Measurements from ENCODE around the gene ATP9B. TPM values are rescaled to one million over a fixed set of nuclear protein-coding genes. Genes with fewer than 3 reads are reported as not detected.

ATP9B gene
- total and polyA plus RNA-seq, 4 donors: 7.1 to 31.4 (median 15.5) TPM

DNA sequence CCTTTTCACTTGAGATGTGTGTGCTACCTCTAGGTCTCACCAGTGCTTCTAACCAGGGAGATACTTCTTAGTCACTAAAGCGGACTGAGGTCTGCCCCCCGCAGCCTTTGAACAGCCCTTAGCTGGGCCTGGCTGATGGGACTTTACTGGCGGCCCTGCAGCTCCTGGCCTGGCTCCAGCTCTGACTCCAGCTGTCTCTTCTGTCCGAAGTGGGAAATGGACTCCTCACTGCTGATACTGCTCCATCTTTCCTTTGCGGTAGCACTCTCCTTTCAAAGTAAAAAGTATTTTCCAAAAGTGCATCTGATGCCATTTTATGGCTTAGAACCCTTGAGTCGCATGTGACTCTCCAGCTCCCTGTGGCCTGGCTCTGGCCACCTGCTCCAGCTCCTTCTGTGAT, 64.5 kb downstream of the ATP9B start:
- Histone ChIP-seq H3K4me1 (ENCODE audit: control insufficient read depth in 4 of 4, insufficient read depth in 4 of 4, low read length in 3 of 4) (no peaks in the 10 kb centered on the region), H3K4me3 (ENCODE audit: low read depth in 1 of 3, low read length in 3 of 3) (no peak overlapping the region), H3K27me3 (ENCODE audit: control insufficient read depth in 4 of 4, insufficient read depth in 4 of 4, low read length in 3 of 4) (no peaks in the 10 kb centered on the region), H3K27ac (ENCODE audit: low read depth in 1 of 2, low read length in 2 of 2) (no peak overlapping the region), H3K9ac (ENCODE audit: low read depth in 1 of 2, low read length in 2 of 2) (no peak overlapping the region), H3K9me3 (ENCODE audit: control insufficient read depth in 4 of 4, low read length in 3 of 4) (no peaks in the 10 kb centered on the region), H3K36me3 (ENCODE audit: control insufficient read depth in 4 of 4, insufficient read depth in 3 of 4, low read depth in 1 of 4, low read length in 3 of 4) (peaks cover 0 to 9% (median under 1%) of the 10 kb centered on the region in 4 donors)
- no peak for DNase-seq (ENCODE audit: low spot score)
- 90% methylated on average over 6 of the region's 6 CpGs for WGBS
- TF ChIP-seq FOXA1 (IDR thresholded peaks at IDR 0.05) (no peak), SP1 (IDR thresholded peaks at IDR 0.05) (no peak), ATF3 (IDR thresholded peaks at IDR 0.05) (no peak), FOXA2 (IDR thresholded peaks at IDR 0.05) (no peak), GABPA (IDR thresholded peaks at IDR 0.05 in 1 of 2, conservative IDR thresholded peaks at IDR 0.05 in 1 of 2) (no peak), TAF1 (conservative IDR thresholded peaks at IDR 0.05) (no peak), RAD21 (IDR thresholded peaks at IDR 0.05) (no peak), RXRA (IDR thresholded peaks at IDR 0.05) (no peak)

- Histone ChIP-seq H3K4me3 (ENCODE audit: low read depth in 1 of 3, low read length in 3 of 3) (no peak overlapping the region), H3K36me3 (ENCODE audit: control insufficient read depth in 4 of 4, insufficient read depth in 3 of 4, low read depth in 1 of 4, low read length in 3 of 4) (peaks cover 0 to 9% (median 0%) of the 10 kb centered on the region in 4 donors), H3K27me3 (ENCODE audit: control insufficient read depth in 4 of 4, insufficient read depth in 4 of 4, low read length in 3 of 4) (no peaks in the 10 kb centered on the region), H3K27ac (ENCODE audit: low read depth in 1 of 2, low read length in 2 of 2) (no peak overlapping the region), H3K4me1 (ENCODE audit: control insufficient read depth in 4 of 4, insufficient read depth in 4 of 4, low read length in 3 of 4) (no peaks in the 10 kb centered on the region), H3K9me3 (ENCODE audit: control insufficient read depth in 4 of 4, low read length in 3 of 4) (no peaks in the 10 kb centered on the region), H3K9ac (ENCODE audit: low read depth in 1 of 2, low read length in 2 of 2) (no peak overlapping the region)
- DNase-seq (ENCODE audit: low spot score): no peak
- TF ChIP-seq JUND (IDR thresholded peaks at IDR 0.05): no peak
- no peak for TF ChIP-seq HNF4G (IDR thresholded peaks at IDR 0.05)
- TF ChIP-seq SP1 (IDR thresholded peaks at IDR 0.05): no peak
- no peak for TF ChIP-seq ZBTB33 (IDR thresholded peaks at IDR 0.05)
- no peak for TF ChIP-seq TAF1 (conservative IDR thresholded peaks at IDR 0.05)
- no peak for TF ChIP-seq FOXA2 (IDR thresholded peaks at IDR 0.05)
- no peak for TF ChIP-seq HNF4A (conservative IDR thresholded peaks at IDR 0.05)
- no peak for TF ChIP-seq RXRA (IDR thresholded peaks at IDR 0.05)
- TF ChIP-seq YY1 (IDR thresholded peaks at IDR 0.05): no peak
- no peak for TF ChIP-seq FOXA1 (IDR thresholded peaks at IDR 0.05)
- TF ChIP-seq RAD21 (IDR thresholded peaks at IDR 0.05): no peak
- TF ChIP-seq EGR1 (IDR thresholded peaks at IDR 0.05; ENCODE audit: low read depth in 2 of 2): no peak
- no peak for TF ChIP-seq GABPA (IDR thresholded peaks at IDR 0.05 in 1 of 2, conservative IDR thresholded peaks at IDR 0.05 in 1 of 2)
Observed at GRCh38 chr18:79135924-79136323, 66.7 kb downstream of the ATP9B start.

DNA sequence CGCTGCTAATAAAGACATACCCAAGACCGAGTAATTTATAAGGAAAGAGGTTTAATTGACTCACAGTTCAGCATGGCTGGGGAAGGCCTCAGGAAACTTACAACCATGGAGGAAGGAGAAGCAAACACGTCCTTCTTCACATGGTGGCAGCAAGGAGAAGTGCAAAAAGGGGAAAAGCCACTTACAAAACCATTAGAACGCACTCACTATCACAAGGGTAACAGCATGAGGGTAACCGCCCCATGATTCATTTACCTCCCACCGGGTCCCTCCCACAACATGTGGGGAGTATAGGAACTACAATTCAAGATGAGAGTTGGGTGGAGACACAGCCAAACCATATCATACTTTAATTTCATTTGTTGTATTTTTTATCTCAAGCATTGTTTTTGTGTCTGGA, 67.5 kb downstream of the ATP9B start:
- no peak for DNase-seq (ENCODE audit: low spot score)
- 93% methylated on average over 6 of the region's 6 CpGs for WGBS

More for the DNA sequence above, 67.5 kb downstream of the ATP9B start:
- H3K36me3 ChIP-seq (ENCODE audit: control insufficient read depth in 4 of 4, insufficient read depth in 3 of 4, low read depth in 1 of 4, low read length in 3 of 4): peaks cover 0 to 7% (median 0%) of the 10 kb centered on the region in 4 donors
- no peaks in the 10 kb centered on the region for H3K27me3 ChIP-seq (ENCODE audit: control insufficient read depth in 4 of 4, insufficient read depth in 4 of 4, low read length in 3 of 4)
- H3K4me1 ChIP-seq (ENCODE audit: control insufficient read depth in 4 of 4, insufficient read depth in 4 of 4, low read length in 3 of 4): no peaks in the 10 kb centered on the region
- no peak overlapping the region for H3K27ac ChIP-seq (ENCODE audit: low read depth in 1 of 2, low read length in 2 of 2)
- no peak overlapping the region for H3K9ac ChIP-seq (ENCODE audit: low read depth in 1 of 2, low read length in 2 of 2)
- H3K9me3 ChIP-seq (ENCODE audit: control insufficient read depth in 4 of 4, low read length in 3 of 4): no peaks in the 10 kb centered on the region
- H3K4me3 ChIP-seq (ENCODE audit: low read depth in 1 of 3, low read length in 3 of 3): no peak overlapping the region
- TF ChIP-seq FOXA1 (IDR thresholded peaks at IDR 0.05) (no peak), SP1 (IDR thresholded peaks at IDR 0.05) (no peak), JUND (IDR thresholded peaks at IDR 0.05) (no peak), MAX (IDR thresholded peaks at IDR 0.05) (no peak)

Measured in liver (tissue), 9 donors.